Gastrocnemius medialis (tissue), 4 donors: ENCODE data around the gene KLRC2.
"Not testable (repeated sequence)": the region's sequence is repeated elsewhere in the genome, so short reads cannot be mapped to it uniquely, and the experiment has no call there.

Experiments
- CTCF ChIP-seq, 5 experiments: fragments of 450-650 bp in 3 of 5; fragments of 200-600 bp in 2 of 5; sonication (generic) in 2 of 5; IDR thresholded peaks in 4 of 5; conservative IDR thresholded peaks in 1 of 5; 1 replicate in 4 of 5; 2 replicates in 1 of 5; pipeline ENCODE4 v1.5.1; 2016 to 2019; ENCODE audit warnings: antibody characterized with exemption in 5 of 5, mild to moderate bottlenecking in 3 of 5, moderate library complexity in 3 of 5
- POLR2A ChIP-seq, 2 donors: fragments of 450-650 bp; IDR thresholded peaks; one replicate each; pipeline ENCODE4 v1.6.1; 2017; ENCODE audit warnings: antibody characterized with exemption in 2 of 2, mild to moderate bottlenecking in 2 of 2, moderate library complexity in 2 of 2

- TF ChIP-seq CTCF (IDR thresholded peaks at IDR 0.05 in 4 of 5, conservative IDR thresholded peaks at IDR 0.05 in 1 of 5); POLR2A (IDR thresholded peaks at IDR 0.05): not testable (repeated sequence)
These were observed 11.4 kb downstream of the KLRC2 start for GRCh38 chr12:10424260-10424899.
